ENCODE data around the gene USP47.

Gene USP47

DNA sequence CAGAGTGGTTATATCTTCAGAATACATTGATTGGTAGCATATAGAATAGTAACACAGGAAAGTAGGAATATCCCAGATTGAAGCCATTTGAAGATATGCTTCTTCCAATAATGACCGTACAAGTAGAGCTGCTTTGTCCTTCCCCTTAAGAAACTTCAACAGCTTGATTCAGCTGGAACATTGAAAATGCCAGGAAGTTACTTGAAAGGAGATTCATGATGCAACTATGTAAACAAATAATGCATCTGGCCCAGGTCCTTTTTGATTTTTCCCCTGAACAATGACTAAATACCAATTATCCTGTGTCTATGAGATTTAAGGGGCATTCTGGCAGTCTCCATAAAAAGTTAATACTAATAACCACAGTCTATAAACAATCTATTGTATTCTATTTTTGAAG, 163.7 kb downstream of the USP47 start:
- no peak for DNase-seq

DNA sequence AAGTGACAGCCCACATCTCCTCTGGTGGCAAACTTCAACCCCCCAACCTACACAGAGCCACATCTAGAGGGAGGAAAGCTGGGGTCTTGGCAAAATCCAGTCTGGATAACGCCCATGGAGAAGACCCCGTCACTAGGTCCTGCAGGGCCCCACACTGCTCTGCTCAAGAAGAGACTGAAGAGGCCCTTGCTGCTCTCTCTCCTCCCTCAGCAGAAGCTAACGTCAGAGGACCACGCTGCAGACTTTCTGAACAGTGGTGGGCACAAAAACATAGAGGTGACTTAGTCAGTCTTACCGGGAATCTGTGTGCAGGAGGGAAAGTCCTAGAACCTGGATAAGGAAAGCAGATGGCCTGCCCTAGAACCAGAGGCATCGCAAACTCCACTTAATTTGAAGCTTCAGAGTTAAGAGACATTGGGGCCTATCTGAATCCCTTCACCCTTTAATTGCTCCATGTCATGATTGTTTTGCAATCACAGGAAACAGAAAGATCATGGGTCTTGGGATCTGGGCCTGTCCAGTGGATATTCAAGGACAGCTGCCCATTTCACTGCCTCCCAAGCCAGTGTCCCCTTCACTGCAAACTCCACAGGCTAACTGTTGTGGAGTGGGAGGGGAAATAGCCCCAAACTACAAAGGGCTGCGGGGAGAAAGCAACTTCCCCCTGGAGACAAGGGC, 164.9 kb downstream of the USP47 start:
- DNase-seq, result no peak

DNA sequence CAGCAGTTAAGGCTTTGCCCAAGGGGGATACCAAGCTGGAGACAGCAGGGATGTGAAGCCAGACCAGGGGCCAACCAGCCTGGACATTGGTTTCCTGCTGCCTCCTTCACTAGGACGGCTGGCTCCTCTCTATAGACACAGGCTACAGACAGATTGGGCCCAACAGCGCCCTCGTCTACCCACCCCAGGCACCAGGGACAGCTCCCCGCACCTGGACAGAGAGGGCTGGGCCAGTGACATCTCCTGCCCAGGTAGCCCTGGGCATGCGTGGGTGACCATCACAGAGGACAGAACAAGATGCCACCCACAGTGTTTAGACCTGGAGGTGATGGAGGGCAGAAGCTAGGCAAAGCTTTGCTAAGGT, 165.4 kb downstream of the USP47 start:
- no peak for DNase-seq

DNA sequence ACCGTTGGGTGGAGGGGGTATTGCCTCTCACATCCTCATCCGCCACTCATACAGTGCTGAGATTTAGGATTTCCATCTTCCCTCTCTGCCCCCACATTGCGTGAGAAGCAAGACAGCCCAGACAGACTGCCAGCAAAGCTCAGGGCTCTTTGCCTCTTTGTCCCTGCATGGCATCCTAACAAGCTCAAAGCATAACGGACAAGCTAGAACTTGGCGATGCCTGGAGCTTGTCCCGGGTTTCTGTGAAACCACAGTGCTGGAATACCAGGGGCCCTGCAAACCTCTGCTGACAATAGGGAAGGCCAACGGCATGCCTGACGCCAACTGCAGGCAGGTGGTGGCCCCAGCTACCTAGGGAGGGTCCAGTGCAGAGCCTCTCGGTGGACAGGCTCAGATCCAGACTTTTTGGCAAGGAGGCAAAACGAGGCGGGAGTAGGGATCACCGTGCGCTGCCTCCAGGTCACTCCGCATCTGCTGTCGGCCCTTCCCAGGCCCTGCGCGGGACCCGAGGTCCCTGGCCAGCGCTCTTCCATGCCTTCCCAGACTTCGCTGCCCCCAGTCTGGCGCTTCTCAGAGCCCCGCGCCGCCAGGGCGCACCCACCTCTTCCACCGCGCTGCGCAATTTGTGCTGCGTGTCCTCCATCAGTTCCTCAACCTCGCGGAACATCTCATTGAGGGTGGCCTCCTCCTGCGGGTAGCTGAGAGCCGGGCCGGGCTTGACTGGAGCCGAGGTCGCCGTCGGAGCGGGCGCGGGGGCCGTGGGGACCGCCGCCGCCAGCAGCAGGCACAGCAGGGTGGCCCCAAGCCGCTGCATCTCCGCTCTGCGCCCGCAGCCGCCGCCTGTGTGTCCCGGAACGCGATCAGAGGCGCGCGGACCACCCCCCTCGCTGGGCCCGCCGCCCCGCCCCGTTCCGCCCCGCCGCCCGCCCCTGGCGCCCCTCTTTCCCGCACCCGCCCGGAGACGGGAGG, 166.3 kb downstream of the USP47 start, which contains the start of gene DKK3:
Gene DKK3, minus strand, starts transcription at position 858 of the 969 bp plus-strand sequence. Its CDS starts 44 bp downstream, at position 814.
- peak; percentile 8 for DNase-seq

Data from CD4-positive, alpha-beta T cell treated with Interleukin-17A for 4 hours (primary cell).